Measurements from ENCODE around the gene RPL13A. TPM values are rescaled to one million over a fixed set of nuclear protein-coding genes. Genes with fewer than 3 reads are reported as not detected.

Gene RPL13A
- total RNA-seq, 1 experiment from 2014 or later = 2,624 TPM

DNA sequence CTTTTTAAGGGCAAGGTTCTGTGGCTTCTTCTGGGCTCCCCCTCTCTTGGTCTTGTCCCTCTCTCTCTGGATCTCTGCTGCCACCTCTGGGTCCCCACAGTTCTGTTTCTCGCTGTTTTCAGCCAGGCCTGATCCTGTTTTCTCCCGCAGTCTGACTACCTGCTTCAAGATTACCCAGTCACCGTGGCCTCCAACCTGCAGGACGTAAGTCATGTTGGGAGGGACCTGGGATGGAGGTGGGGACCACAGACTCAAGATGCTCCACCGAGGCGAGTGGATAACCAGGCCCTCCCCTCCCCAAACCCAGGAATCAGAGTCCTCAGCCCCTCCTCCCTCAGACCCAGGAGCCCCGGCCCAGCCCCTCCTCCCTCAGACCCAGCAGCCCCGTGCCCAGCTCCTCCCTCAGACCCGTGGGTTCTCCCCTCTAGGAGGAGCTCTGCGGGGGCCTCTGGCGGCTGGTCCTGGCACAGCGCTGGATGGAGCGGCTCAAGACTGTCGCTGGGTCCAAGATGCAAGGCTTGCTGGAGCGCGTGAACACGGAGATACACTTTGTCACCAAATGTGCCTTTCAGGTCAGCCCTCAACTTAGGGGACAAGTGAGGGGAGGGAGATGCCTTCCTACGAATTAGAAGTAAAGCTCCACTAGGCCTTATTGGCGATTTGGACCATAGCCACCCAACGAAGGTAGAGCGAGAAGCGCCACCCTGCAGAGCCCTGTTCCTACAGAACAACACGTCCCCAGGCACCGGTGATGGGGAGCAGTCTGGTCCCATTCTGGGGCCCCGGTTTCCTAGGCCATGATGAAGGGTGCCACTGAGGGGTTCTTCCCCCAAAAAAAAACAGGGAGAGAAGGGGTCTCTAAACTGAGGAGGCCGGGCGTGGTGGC is 11.2 kb upstream of the RPL13A start:
- DNase-seq (ENCODE audit: low spot score) = peak; percentile 49
- in situ Hi-C loops (cut with HindIII; ENCODE audit: low sequenced_read_pairs) = no loop called here

DNA sequence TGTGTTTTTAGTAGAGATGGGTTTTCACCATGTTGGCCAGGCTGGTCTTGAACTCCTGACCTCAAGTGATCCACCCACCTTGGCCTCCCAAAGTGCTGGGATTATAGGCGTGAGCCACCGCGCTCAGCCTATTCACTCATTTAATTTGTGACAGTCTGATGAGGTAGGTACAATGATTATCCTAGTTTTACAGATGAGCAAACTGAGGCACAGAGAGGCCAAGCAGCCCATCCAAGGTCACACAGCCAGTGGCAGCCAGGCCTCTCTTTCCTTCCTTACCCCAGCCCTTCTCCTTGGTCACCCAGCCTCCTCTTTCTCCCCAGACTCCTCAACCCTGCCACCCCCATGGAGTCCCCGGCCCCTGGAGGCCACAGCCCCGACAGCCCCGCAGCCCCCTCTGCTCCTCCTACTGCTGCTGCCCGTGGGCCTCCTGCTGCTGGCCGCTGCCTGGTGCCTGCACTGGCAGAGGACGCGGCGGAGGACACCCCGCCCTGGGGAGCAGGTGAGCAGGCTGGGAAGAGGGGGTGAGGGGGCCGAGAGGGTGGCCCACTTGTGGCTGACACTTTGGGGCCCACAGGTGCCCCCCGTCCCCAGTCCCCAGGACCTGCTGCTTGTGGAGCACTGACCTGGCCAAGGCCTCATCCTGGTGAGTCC is 7.3 kb upstream of the RPL13A start:
- no peak for DNase-seq (ENCODE audit: low spot score)
- in situ Hi-C loops (cut with HindIII; ENCODE audit: low sequenced_read_pairs) = no loop called here

GRCh38 chr19:49481020-49481683 is 6.3 kb upstream of the RPL13A start:
- no peak for DNase-seq (ENCODE audit: low spot score)
- in situ Hi-C loops (cut with HindIII; ENCODE audit: low sequenced_read_pairs) = no loop called here

DNA sequence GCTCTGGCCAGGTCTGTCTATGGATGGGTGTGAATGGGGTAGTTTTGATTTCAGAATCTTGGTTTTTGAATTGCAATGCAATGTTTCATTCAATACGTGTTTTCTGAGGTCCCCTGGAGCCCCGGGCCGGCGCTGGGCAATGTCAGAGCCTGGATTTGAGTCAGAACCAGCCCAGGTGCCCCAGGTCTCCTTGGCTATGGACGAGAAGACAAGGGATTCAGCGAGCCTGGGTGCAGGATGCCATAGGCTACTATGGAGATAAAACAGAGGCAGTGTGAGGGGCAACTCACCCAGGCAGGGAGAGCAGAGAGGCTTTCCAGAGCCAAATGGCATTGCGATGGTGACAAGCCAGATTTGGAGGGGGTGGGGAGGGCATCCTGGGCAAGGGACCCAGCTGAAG is 1.2 kb upstream of the RPL13A start:
- in situ Hi-C loops (cut with HindIII; ENCODE audit: low sequenced_read_pairs) = no loop called here
- no peak for DNase-seq (ENCODE audit: low spot score)

- no peak for DNase-seq (ENCODE audit: low spot score)
- in situ Hi-C loops (cut with HindIII; ENCODE audit: low sequenced_read_pairs) = no loop called here
These were observed 615 bp upstream of the RPL13A start for GRCh38 chr19:49486710-49487276.

GRCh38 chr19:49488046-49488862 is 846 bp downstream of the RPL13A start:
- in situ Hi-C loops (cut with HindIII; ENCODE audit: low sequenced_read_pairs) = no loop called here
- no peak for DNase-seq (ENCODE audit: low spot score)

DNA sequence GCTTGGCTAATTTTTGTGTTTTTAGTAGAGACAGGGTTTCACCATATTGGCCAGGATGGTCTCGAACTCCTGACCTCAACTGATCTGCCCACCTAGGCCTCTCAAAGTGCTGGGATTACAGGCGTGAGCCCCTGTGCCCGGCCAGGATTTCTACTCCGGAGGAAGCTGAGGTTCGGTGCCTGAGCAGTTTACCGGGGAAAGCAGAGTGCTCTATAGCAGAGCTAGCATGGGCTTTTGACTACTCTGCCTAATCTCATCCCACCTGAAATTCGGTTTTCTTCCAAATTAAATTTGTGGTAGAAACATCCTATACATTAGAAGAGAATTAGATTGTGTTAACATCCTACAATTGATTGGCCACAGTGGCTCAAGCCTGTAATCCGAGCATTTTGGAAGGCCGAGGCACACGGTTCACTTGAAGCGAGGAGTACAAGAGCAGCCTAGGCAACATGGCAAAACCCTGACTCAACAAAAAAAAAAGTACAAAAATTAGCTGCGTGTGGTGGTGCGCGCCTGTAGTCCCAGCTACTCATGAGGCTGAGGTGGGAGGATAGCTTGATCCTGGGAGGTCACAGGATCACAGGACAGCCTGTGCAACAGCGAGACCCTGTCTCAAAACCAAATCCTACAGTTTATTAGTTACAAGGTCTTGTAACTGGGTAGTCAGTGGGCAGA is 1.6 kb downstream of the RPL13A start:
- DNase-seq (ENCODE audit: low spot score) = no peak

DNA sequence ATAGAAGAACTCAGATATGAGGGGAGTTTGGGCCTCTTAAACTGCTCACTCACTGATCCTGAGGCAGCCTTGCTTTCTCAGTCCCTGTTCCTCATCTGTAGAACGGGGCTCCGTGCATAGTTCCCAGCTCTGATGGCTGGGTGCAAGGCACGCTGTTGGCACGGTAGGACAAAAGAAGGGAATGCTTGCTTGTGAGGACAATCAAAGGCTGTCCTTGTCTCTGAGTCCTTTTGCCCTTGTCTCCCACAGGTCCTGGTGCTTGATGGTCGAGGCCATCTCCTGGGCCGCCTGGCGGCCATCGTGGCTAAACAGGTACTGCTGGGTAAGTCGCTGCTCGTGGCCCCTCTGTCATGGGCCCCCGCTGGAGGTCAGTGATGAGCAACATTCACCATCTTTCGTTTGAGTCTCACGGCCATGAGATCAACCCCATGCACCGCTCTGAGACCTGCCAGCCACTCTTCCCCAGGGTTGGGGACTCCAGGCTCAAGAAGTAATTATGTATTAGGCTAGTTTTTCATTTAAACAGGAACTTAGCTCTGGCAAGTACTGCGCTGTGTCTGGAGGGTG is 2.3 kb downstream of the RPL13A start:
- DNase-seq (ENCODE audit: low spot score) = no peak
- in situ Hi-C loops (cut with HindIII; ENCODE audit: low sequenced_read_pairs) = no loop called here

More for the DNA sequence above, 1.6 kb downstream of the RPL13A start:
- in situ Hi-C loops (cut with HindIII; ENCODE audit: low sequenced_read_pairs) = no loop called here

GRCh38 chr19:49490287-49491029 is 3.0 kb downstream of the RPL13A start:
- in situ Hi-C loops (cut with HindIII; ENCODE audit: low sequenced_read_pairs) = no loop called here
- DNase-seq (ENCODE audit: low spot score) = no peak

DNA sequence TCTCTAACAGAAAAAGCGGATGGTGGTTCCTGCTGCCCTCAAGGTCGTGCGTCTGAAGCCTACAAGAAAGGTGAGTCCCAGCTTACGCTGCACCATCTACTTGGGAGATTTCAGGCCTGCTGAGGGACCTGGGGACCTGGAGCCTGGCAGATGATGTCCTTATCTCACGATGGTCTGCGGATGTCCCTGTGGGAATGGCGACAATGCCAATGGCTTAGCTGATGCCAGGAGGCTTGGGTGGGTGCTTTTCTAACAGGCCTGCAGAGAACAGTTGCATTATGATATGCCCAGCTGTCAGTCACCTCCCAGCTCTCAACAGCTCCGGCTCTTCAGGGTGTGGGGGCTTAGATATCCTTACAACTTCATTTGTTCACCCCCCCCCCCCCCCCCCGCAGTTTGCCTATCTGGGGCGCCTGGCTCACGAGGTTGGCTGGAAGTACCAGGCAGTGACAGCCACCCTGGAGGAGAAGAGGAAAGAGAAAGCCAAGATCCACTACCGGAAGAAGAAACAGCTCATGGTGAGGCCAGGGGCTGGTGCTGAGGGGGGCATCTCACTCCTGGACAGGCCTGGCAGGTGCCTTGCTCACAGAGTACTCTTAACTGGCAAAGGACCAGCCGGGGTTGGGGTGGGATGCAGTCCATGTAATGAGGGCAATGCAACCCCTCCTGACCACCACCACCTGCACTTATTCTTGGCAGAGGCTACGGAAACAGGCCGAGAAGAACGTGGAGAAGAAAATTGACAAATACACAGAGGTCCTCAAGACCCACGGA is 3.8 kb downstream of the RPL13A start:
- DNase-seq (ENCODE audit: low spot score) = no peak
- in situ Hi-C loops (cut with HindIII; ENCODE audit: low sequenced_read_pairs) = no loop called here

DNA sequence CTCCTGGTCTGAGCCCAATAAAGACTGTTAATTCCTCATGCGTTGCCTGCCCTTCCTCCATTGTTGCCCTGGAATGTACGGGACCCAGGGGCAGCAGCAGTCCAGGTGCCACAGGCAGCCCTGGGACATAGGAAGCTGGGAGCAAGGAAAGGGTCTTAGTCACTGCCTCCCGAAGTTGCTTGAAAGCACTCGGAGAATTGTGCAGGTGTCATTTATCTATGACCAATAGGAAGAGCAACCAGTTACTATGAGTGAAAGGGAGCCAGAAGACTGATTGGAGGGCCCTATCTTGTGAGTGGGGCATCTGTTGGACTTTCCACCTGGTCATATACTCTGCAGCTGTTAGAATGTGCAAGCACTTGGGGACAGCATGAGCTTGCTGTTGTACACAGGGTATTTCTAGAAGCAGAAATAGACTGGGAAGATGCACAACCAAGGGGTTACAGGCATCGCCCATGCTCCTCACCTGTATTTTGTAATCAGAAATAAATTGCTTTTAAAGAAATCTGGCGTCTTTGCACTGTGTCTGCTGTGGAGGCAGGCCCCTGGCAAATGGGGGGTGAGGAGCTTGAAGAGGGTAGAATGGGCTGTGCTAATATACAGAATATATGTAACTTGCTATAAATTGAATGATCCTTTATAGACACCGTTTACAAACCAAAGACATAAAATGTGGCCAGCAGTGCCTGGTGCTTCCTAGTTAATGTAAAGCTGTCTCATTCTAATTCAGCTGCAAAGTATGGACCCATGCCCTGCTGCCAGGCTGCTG is 4.6 kb downstream of the RPL13A start:
- in situ Hi-C loops (cut with HindIII; ENCODE audit: low sequenced_read_pairs) = no loop called here
- no peak for DNase-seq (ENCODE audit: low spot score)

GRCh38 chr19:49492573-49493405 is 5.4 kb downstream of the RPL13A start:
- peak; percentile 50 for DNase-seq (ENCODE audit: low spot score)
- in situ Hi-C loops (cut with HindIII; ENCODE audit: low sequenced_read_pairs) = no loop called here

DNA sequence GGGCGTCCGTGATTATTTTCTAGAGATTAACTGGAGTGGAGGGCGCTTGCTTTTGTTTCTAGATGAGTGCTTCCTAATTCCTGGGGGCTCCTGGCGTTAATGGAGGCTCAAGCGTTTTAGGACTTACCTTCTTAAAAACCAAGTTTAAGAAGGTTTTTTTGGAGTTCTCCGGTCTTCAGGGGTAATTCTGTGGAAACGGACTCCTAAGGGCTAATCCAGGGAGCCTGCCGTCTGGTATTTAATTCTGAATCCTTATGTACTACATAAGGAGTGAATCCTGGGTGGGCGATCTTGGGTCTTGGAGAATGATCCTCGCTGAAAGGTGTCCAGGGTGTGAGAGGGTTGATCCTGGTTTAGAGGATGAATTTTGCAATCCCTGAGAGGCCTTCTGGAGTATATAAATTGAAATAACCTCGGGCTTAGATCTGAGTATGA is 9.2 kb downstream of the RPL13A start:
- DNase-seq (ENCODE audit: low spot score) = no peak
- in situ Hi-C loops (cut with HindIII; ENCODE audit: low sequenced_read_pairs) = no loop called here

DNA sequence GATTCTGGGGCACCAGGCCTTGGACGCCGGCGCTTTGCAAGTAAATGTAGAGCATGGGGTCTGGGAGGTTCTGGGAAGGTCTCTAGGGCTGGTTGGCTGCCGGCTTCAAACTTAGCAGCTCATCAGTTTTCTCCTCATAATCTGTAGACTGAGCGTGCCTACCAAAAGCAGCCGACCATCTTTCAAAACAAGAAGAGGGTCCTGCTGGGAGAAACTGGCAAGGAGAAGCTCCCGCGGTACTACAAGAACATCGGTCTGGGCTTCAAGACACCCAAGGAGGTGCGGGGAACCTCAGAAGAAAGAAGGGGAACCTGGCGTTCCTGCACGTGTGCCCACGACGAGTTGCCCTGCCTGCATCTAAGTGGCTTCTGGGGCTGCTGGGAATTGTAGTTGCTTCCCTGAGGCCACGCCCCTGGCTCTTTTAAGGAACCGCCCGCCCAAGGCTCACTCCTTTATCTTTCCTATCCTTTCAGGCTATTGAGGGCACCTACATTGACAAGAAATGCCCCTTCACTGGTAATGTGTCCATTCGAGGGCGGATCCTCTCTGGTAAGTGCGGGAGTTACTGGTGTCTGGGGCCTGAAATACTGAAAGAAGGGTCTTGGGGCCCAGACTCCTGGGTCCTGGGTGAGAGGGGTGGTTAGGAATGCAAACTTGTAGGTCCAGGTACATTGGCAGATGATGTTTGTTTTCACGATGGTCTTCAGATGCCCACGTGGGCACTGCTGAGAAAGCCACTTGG is 9.8 kb downstream of the RPL13A start:
- no peak for DNase-seq (ENCODE audit: low spot score)

GRCh38 chr19:49497789-49498103 is 10.3 kb downstream of the RPL13A start:
- in situ Hi-C loops (cut with HindIII; ENCODE audit: low sequenced_read_pairs) = no loop called here
- no peak for DNase-seq (ENCODE audit: low spot score)

More for the DNA sequence above, 9.8 kb downstream of the RPL13A start:
- in situ Hi-C loops (cut with HindIII; ENCODE audit: low sequenced_read_pairs) = no loop called here

Data from G401 (cell line).